SK-N-MC (cell line): Measurements from ENCODE around the gene CYP19A1.

Source experiments
- DNase-seq: peaks from one replicate; pipeline ENCODE4 v3.0.0-alpha.2; 2011; ENCODE audit warnings: low read depth, low spot score
- H3K27ac ChIP-seq: fragments of 200-600 bp; sonication (generic); 2 replicates; pipeline ENCODE4 v1.5.1; 2016; ENCODE audit warnings: mixed run types
- H3K36me3 ChIP-seq: fragments of 200-600 bp; sonication (generic); 2 replicates; pipeline ENCODE4 v1.6.1; 2017; ENCODE audit warnings: antibody characterized with exemption, low read length, mixed read lengths; ENCODE audit not compliant: insufficient read depth
- H3K4me3 ChIP-seq: fragments of 200-600 bp; sonication (generic); 2 replicates; pipeline ENCODE4 v1.5.1; 2016
- H3K9ac ChIP-seq: fragments of 200-600 bp; sonication (generic); 2 replicates; pipeline ENCODE4 v1.8.0; 2017; ENCODE audit warnings: mixed run types, mixed read lengths; ENCODE audit not compliant: insufficient read length
- H3K9me3 ChIP-seq: fragments of 200-600 bp; sonication (generic); 2 replicates; pipeline ENCODE4 v1.6.1; 2017; ENCODE audit warnings: low read depth, mild to moderate bottlenecking, antibody characterized with exemption, low read length, moderate library complexity, mixed read lengths
- EZH2 ChIP-seq: fragments of 200-600 bp; sonication (generic); IDR thresholded peaks from one replicate; pipeline ENCODE4 v1.6.1; 2017; ENCODE audit warnings: antibody characterized with exemption
- FOXP2 ChIP-seq: optimal IDR thresholded peaks from 2 replicates; pipeline ENCODE3; 2011; ENCODE audit warnings: mild to moderate bottlenecking, moderate library complexity; ENCODE audit not compliant: insufficient read depth; ENCODE audit errors: extremely low read length, control extremely low read depth
- POLR2AphosphoS5 ChIP-seq: IDR thresholded peaks from 2 replicates; pipeline ENCODE4 v1.6.1; 2012; ENCODE audit warnings: mild to moderate bottlenecking, low read depth, low read length, borderline replicate concordance

The CYP19A1 gene

GRCh38 chr15:51377038-51377786 is 38.8 kb upstream of the CYP19A1 start:
- DNase-seq, result no peak

GRCh38 chr15:51375966-51376640 is 37.7 kb upstream of the CYP19A1 start:
- Histone ChIP-seq H3K36me3 (no peaks in the 10 kb centered on the region), H3K27ac (no peak overlapping the region), H3K4me3 (no peak overlapping the region), H3K9ac (no peak overlapping the region), H3K9me3 (no peaks in the 10 kb centered on the region)
- no peak for DNase-seq
- TF ChIP-seq EZH2 (no peak), FOXP2 (no peak), POLR2AphosphoS5 (no peak)

More at GRCh38 chr15:51377038-51377786, 38.8 kb upstream of the CYP19A1 start:
- Histone ChIP-seq H3K27ac (no peak overlapping the region), H3K9ac (no peak overlapping the region), H3K4me3 (no peak overlapping the region), H3K36me3 (no peaks in the 10 kb centered on the region), H3K9me3 (no peaks in the 10 kb centered on the region)
- TF ChIP-seq FOXP2 (no peak), POLR2AphosphoS5 (no peak), EZH2 (no peak)

- Histone ChIP-seq H3K27ac (no peak overlapping the region), H3K9me3 (no peaks in the 10 kb centered on the region), H3K36me3 (no peaks in the 10 kb centered on the region), H3K9ac (no peak overlapping the region), H3K4me3 (no peak overlapping the region)
- TF ChIP-seq EZH2 (no peak), FOXP2 (no peak), POLR2AphosphoS5 (no peak)
- no peak for DNase-seq
Measured at GRCh38 chr15:51374131-51374530, 35.7 kb upstream of the CYP19A1 start.

- no peak for TF ChIP-seq EZH2
- TF ChIP-seq FOXP2, result no peak
- DNase-seq, result no peak
- Histone ChIP-seq H3K36me3 (no peaks in the 10 kb centered on the region), H3K4me3 (no peak overlapping the region), H3K27ac (no peak overlapping the region), H3K9me3 (no peaks in the 10 kb centered on the region), H3K9ac (no peak overlapping the region)
Measured at GRCh38 chr15:51371266-51371665, 32.9 kb upstream of the CYP19A1 start.

GRCh38 chr15:51369451-51369761 is 31.0 kb upstream of the CYP19A1 start:
- H3K9ac ChIP-seq, result no peak overlapping the region
- H3K36me3 ChIP-seq, result no peaks in the 10 kb centered on the region
- no peak overlapping the region for H3K27ac ChIP-seq
- TF ChIP-seq FOXP2, result no peak
- no peak for TF ChIP-seq POLR2AphosphoS5
- no peak for TF ChIP-seq EZH2
- no peak for DNase-seq
- no peaks in the 10 kb centered on the region for H3K9me3 ChIP-seq
- H3K4me3 ChIP-seq, result no peak overlapping the region

GRCh38 chr15:51368751-51369450 is 30.5 kb upstream of the CYP19A1 start:
- DNase-seq, result no peak
- Histone ChIP-seq H3K36me3 (no peaks in the 10 kb centered on the region), H3K9me3 (no peaks in the 10 kb centered on the region), H3K27ac (no peak overlapping the region), H3K9ac (no peak overlapping the region), H3K4me3 (no peak overlapping the region)
- no peak for TF ChIP-seq EZH2
- no peak for TF ChIP-seq POLR2AphosphoS5
- no peak for TF ChIP-seq FOXP2

GRCh38 chr15:51368307-51368706 is 29.9 kb upstream of the CYP19A1 start:
- no peak for DNase-seq
- Histone ChIP-seq H3K4me3 (no peak overlapping the region), H3K9me3 (no peaks in the 10 kb centered on the region), H3K9ac (no peak overlapping the region), H3K36me3 (no peaks in the 10 kb centered on the region), H3K27ac (no peak overlapping the region)
- TF ChIP-seq FOXP2, result no peak
- no peak for TF ChIP-seq EZH2

- H3K9me3 ChIP-seq, result no peaks in the 10 kb centered on the region
- DNase-seq, result no peak
- no peaks in the 10 kb centered on the region for H3K36me3 ChIP-seq
- no peak overlapping the region for H3K9ac ChIP-seq
- no peak overlapping the region for H3K27ac ChIP-seq
- no peak overlapping the region for H3K4me3 ChIP-seq
- TF ChIP-seq FOXP2, result no peak
- TF ChIP-seq EZH2, result no peak
- no peak for TF ChIP-seq POLR2AphosphoS5
Measured at GRCh38 chr15:51367322-51367976, 29.1 kb upstream of the CYP19A1 start.
